MM.1S (cell line): ENCODE results near the gene ENPP3.

Experiments used
- DNase-seq: peaks from one replicate; pipeline ENCODE4 v3.0.0-alpha.2; 2015
- H2AFZ ChIP-seq: fragments of 300-600 bp; sonication (generic); 2 replicates; pipeline ENCODE4 v1.6.0; 2016; ENCODE audit warnings: antibody characterized with exemption, low read length
- H3F3A ChIP-seq: fragments of 300-600 bp; sonication (generic); 2 replicates; pipeline ENCODE4 v1.6.1; 2016; ENCODE audit warnings: mild to moderate bottlenecking, antibody characterized with exemption, low read length, moderate library complexity, mixed read lengths; ENCODE audit not compliant: insufficient read depth
- H3K27ac ChIP-seq: fragments of 300-600 bp; sonication (generic); 2 replicates; pipeline ENCODE4 v1.5.1; 2016; ENCODE audit warnings: mild to moderate bottlenecking, low read length
- H3K27me3 ChIP-seq: fragments of 300-600 bp; sonication (generic); replicated peaks from 2 replicates; pipeline ENCODE4 v1.6.0; 2016; ENCODE audit warnings: low read length; ENCODE audit not compliant: insufficient read depth
- H3K36me3 ChIP-seq: fragments of 300-600 bp; sonication (generic); replicated peaks from 2 replicates; pipeline ENCODE4 v1.6.1; 2016; ENCODE audit warnings: mild to moderate bottlenecking, low read length, mixed read lengths; ENCODE audit not compliant: insufficient read depth
- H3K4me1 ChIP-seq: fragments of 300-600 bp; sonication (generic); 2 replicates; pipeline ENCODE4 v1.6.1; 2016; ENCODE audit warnings: low read length, mixed read lengths
- H3K4me2 ChIP-seq: fragments of 300-600 bp; sonication (generic); 2 replicates; pipeline ENCODE4 v1.6.0; 2016; ENCODE audit warnings: low read depth, low read length
- H3K4me3 ChIP-seq: fragments of 300-600 bp; sonication (generic); 2 replicates; pipeline ENCODE4 v1.5.1; 2016; ENCODE audit warnings: low read length, mixed read lengths
- H3K79me2 ChIP-seq: fragments of 300-600 bp; sonication (generic); 2 replicates; pipeline ENCODE4 v1.6.1; 2016; ENCODE audit warnings: mixed run types, low read length, mixed read lengths
- H3K9ac ChIP-seq: fragments of 300-600 bp; sonication (generic); 2 replicates; pipeline ENCODE4 v1.6.1; 2016; ENCODE audit warnings: low read length, mixed read lengths
- H3K9me2 ChIP-seq: fragments of 300-600 bp; sonication (generic); replicated peaks from 2 replicates; pipeline ENCODE4 v1.6.1; 2016; ENCODE audit warnings: mild to moderate bottlenecking, low read length, mixed read lengths; ENCODE audit not compliant: insufficient read depth
- H3K9me3 ChIP-seq: fragments of 300-600 bp; sonication (generic); replicated peaks from 2 replicates; pipeline ENCODE4 v1.6.1; 2016; ENCODE audit warnings: mild to moderate bottlenecking, low read length, mixed read lengths; ENCODE audit not compliant: insufficient read depth
- H4K20me1 ChIP-seq: fragments of 300-600 bp; sonication (generic); 2 replicates; pipeline ENCODE4 v1.6.1; 2016; ENCODE audit warnings: mild to moderate bottlenecking, low read length, moderate library complexity, mixed read lengths; ENCODE audit not compliant: insufficient read depth
- CTCF ChIP-seq: fragments of 300-600 bp; sonication (generic); IDR thresholded peaks from 2 replicates; pipeline ENCODE4 v1.5.1; 2016; ENCODE audit warnings: antibody characterized with exemption, low read length, mixed read lengths
- EZH2 ChIP-seq: fragments of 300-600 bp; sonication (generic); optimal IDR thresholded peaks from 2 replicates; pipeline ENCODE3; 2017; ENCODE audit warnings: low read depth, mild to moderate bottlenecking, antibody characterized with exemption, low read length, mixed read lengths
- EZH2phosphoT487 ChIP-seq: fragments of 300-600 bp; sonication (generic); IDR thresholded peaks from 2 replicates; pipeline ENCODE4 v1.6.1; 2018; ENCODE audit warnings: antibody characterized with exemption, low read length

Gene ENPP3

GRCh38 chr6:131651782-131652181 is 14.7 kb downstream of the ENPP3 start:
- H4K20me1 ChIP-seq = no peaks in the 10 kb centered on the region
- no peak for DNase-seq
- H3K79me2 ChIP-seq = no peaks in the 10 kb centered on the region
- TF ChIP-seq CTCF (no peak), EZH2phosphoT487 (no peak), EZH2 (no peak)
- H3K4me2 ChIP-seq = no peak overlapping the region
- peaks cover 6% of the 10 kb centered on the region; the same call in 1 of the 2 replicates for H3F3A ChIP-seq
- H2AFZ ChIP-seq = no peak overlapping the region
- H3K27ac ChIP-seq = no peak overlapping the region
- H3K4me1 ChIP-seq = 0 out of 2 replicates have a peak, but pooled peaks cover 5% of the 10 kb centered on the region
- H3K36me3 ChIP-seq = no peaks in the 10 kb centered on the region
- H3K4me3 ChIP-seq = no peak overlapping the region
- H3K9me2 ChIP-seq = no peaks in the 10 kb centered on the region
- H3K27me3 ChIP-seq = no peaks in the 10 kb centered on the region
- H3K9ac ChIP-seq = no peak overlapping the region
- H3K9me3 ChIP-seq = no peaks in the 10 kb centered on the region

GRCh38 chr6:131652472-131652871 is 15.4 kb downstream of the ENPP3 start:
- TF ChIP-seq EZH2phosphoT487 (no peak), CTCF (no peak), EZH2 (no peak)
- Histone ChIP-seq H3K4me2 (no peak overlapping the region), H3K9me3 (no peaks in the 10 kb centered on the region), H3K9ac (no peak overlapping the region), H3K36me3 (no peaks in the 10 kb centered on the region), H3K27ac (no peak overlapping the region), H4K20me1 (no peaks in the 10 kb centered on the region), H3K9me2 (no peaks in the 10 kb centered on the region), H3K27me3 (no peaks in the 10 kb centered on the region), H3K79me2 (no peaks in the 10 kb centered on the region), H3K4me1 (0 out of 2 replicates have a peak, but pooled peaks cover 5% of the 10 kb centered on the region), H2AFZ (no peak overlapping the region), H3F3A (peaks cover 6% of the 10 kb centered on the region; the same call in 1 of the 2 replicates), H3K4me3 (no peak overlapping the region)
- DNase-seq = no peak

GRCh38 chr6:131654326-131654725 is 17.2 kb downstream of the ENPP3 start:
- H3K27ac ChIP-seq = peak overlapping the region; percentile 6; the same call in 1 of the 2 replicates

More at GRCh38 chr6:131654326-131654725, 17.2 kb downstream of the ENPP3 start:
- no peak for TF ChIP-seq CTCF
- no peak for TF ChIP-seq EZH2
- no peak for TF ChIP-seq EZH2phosphoT487
- H2AFZ ChIP-seq = peak overlapping the region; percentile 44; the same call in 1 of the 2 replicates
- no peaks in the 10 kb centered on the region for H3K79me2 ChIP-seq
- H3K4me3 ChIP-seq = no peak overlapping the region
- no peaks in the 10 kb centered on the region for H4K20me1 ChIP-seq
- H3F3A ChIP-seq = peaks cover 6% of the 10 kb centered on the region; the same call in 1 of the 2 replicates
- no peak overlapping the region for H3K9ac ChIP-seq
- DNase-seq = no peak
- 0 out of 2 replicates have a peak, but pooled peaks cover 5% of the 10 kb centered on the region for H3K4me1 ChIP-seq
- H3K9me3 ChIP-seq = no peaks in the 10 kb centered on the region
- peak overlapping the region; percentile 41; the same call in 1 of the 2 replicates for H3K4me2 ChIP-seq
- H3K27me3 ChIP-seq = no peaks in the 10 kb centered on the region
- H3K36me3 ChIP-seq = no peaks in the 10 kb centered on the region
- H3K9me2 ChIP-seq = no peaks in the 10 kb centered on the region
